Thyroid gland (tissue), 4 donors: ENCODE data around the gene VASP. TPM values are rescaled to one million over a fixed set of nuclear protein-coding genes. Genes with fewer than 3 reads are reported as not detected.

Experiments
- DNase-seq, 2 donors: peaks; one replicate each; pipeline ENCODE4 v3.0.0-alpha.2; 2019
- H3K27ac ChIP-seq, 3 donors: fragments of 200-600 bp; sonication (generic); 1 replicate in 2 of 3; 2 replicates in 1 of 3; pipeline ENCODE4 v1.5.1; 2016 to 2019; ENCODE audit warnings: mild to moderate bottlenecking in 1 of 3, moderate library complexity in 1 of 3
- H3K27me3 ChIP-seq: fragments of 200-600 bp; sonication (generic); one replicate; pipeline ENCODE4 v1.5.1; 2019
- H3K36me3 ChIP-seq, 2 donors: fragments of 200-600 bp; sonication (generic); one replicate each; pipeline ENCODE4 v1.5.1; 2016 to 2019
- H3K4me1 ChIP-seq, 2 donors: fragments of 200-600 bp; sonication (generic); one replicate each; pipeline ENCODE4 v1.5.1; 2017 to 2019
- H3K4me3 ChIP-seq, 3 donors: fragments of 200-600 bp; sonication (generic); replicated peaks in 1 of 3; 1 replicate in 2 of 3; 2 replicates in 1 of 3; pipeline ENCODE4 v1.5.1; 2016; ENCODE audit warnings: mild to moderate bottlenecking in 1 of 3
- H3K9me3 ChIP-seq: fragments of 200-600 bp; sonication (generic); one replicate; pipeline ENCODE4 v1.5.1; 2017
- POLR2A ChIP-seq, 2 donors: fragments of 450-650 bp; IDR thresholded peaks; one replicate each; pipeline ENCODE4 v1.6.1; 2017; ENCODE audit warnings: antibody characterized with exemption in 2 of 2, mild to moderate bottlenecking in 2 of 2, moderate library complexity in 1 of 2
- WGBS, 2 donors: methylation state at CpG; one replicate each; pipeline ENCODE4 v1.1.5; 2017; 5-methylcytosine and 5-hydroxymethylcytosine counted together
- intact Hi-C: fragments of 100-400 bp; cut with DNase I; formaldehyde crosslinking; loops from one replicate; pipeline ENCODE4 v1.15.1; 2023
- total RNA-seq, 4 donors: library from RNA; depleted of rRNA; stranded (reverse); fragments of >200 nt; gene quantifications; one replicate each; pipeline ENCODE4 v1.2.3, GENCODE V29; 2016
- TF ChIP-seq, protein P1 (sequence below), 6 experiments: fragments of 200-600 bp in 3 of 6; fragments of 450-650 bp in 3 of 6; sonication (generic) in 3 of 6; IDR thresholded peaks; one replicate each; pipeline ENCODE4 v1.5.1; 2016 to 2019; ENCODE audit warnings: antibody characterized with exemption in 6 of 6, mild to moderate bottlenecking in 2 of 6, inconsistent platforms in 1 of 6, moderate library complexity in 1 of 6

VASP gene
- total RNA-seq, 4 donors from 2014 or later, result 34.3 to 50.8 (median 45.1) TPM

DNA sequence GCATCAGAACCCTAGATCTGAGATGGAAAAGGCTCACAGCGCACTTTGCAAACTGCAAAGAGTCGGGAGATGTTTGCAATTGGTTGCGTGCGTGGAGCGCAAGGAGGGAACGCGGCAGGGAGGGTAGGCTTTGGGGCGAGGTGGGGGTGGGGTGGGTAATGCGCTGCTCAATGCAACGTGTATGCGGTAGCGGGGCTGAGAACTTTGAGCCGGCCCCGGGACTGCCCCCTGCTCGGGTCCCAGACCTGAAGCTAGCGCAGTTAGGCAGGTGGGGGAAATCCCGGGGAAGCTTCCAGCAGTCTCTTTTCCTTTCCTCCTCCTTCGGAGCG, 38.5 kb upstream of the VASP start:
- Histone ChIP-seq H3K27me3 (no peaks in the 10 kb centered on the region), H3K9me3 (no peaks in the 10 kb centered on the region), H3K36me3 (no peaks in the 10 kb centered on the region), H3K4me3 (peak overlapping the region; percentile 28 to 53 (median 34)), H3K27ac (peak overlapping the region; percentile 94 to 98 (median 95)), H3K4me1 (peaks cover 18 to 36% of the 10 kb centered on the region in 2 donors)
- intact Hi-C loops, result no loop called here
- no peak for TF ChIP-seq POLR2A (IDR thresholded peaks at IDR 0.05)
- TF ChIP-seq, protein P1, sequence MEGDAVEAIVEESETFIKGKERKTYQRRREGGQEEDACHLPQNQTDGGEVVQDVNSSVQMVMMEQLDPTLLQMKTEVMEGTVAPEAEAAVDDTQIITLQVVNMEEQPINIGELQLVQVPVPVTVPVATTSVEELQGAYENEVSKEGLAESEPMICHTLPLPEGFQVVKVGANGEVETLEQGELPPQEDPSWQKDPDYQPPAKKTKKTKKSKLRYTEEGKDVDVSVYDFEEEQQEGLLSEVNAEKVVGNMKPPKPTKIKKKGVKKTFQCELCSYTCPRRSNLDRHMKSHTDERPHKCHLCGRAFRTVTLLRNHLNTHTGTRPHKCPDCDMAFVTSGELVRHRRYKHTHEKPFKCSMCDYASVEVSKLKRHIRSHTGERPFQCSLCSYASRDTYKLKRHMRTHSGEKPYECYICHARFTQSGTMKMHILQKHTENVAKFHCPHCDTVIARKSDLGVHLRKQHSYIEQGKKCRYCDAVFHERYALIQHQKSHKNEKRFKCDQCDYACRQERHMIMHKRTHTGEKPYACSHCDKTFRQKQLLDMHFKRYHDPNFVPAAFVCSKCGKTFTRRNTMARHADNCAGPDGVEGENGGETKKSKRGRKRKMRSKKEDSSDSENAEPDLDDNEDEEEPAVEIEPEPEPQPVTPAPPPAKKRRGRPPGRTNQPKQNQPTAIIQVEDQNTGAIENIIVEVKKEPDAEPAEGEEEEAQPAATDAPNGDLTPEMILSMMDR (IDR thresholded peaks at IDR 0.05), result no peak
- WGBS, 2 donors, result 1% methylated on average over 9 to 16 of the region's 19 CpGs
- DNase-seq, result no peak

GRCh38 chr19:45469132-45469944, 37.9 kb upstream of the VASP start:
- DNase-seq, result peak; percentile 95

GRCh38 chr19:45469945-45470761, 37.1 kb upstream of the VASP start:
- H3K4me3 ChIP-seq, result peak overlapping the region in 2 of 3 donors; percentile 23 to 53
- 42 to 43% methylated on average over 33 of the region's 33 CpGs for WGBS, 2 donors
- peaks cover 19 to 38% of the 10 kb centered on the region in 2 donors for H3K4me1 ChIP-seq
- TF ChIP-seq POLR2A (IDR thresholded peaks at IDR 0.05), result no peak
- TF ChIP-seq, protein P1 (IDR thresholded peaks at IDR 0.05), result no peak
- intact Hi-C loops, result no loop called here
- H3K36me3 ChIP-seq, result no peaks in the 10 kb centered on the region
- H3K27me3 ChIP-seq, result no peaks in the 10 kb centered on the region
- no peaks in the 10 kb centered on the region for H3K9me3 ChIP-seq
- H3K27ac ChIP-seq, result peak overlapping the region; percentile 94 to 98 (median 95)
- peak; percentile 21 to 33 for DNase-seq

More at GRCh38 chr19:45469132-45469944, 37.9 kb upstream of the VASP start:
- intact Hi-C loops, result no loop called here
- Histone ChIP-seq H3K4me1 (peaks cover 18 to 36% of the 10 kb centered on the region in 2 donors), H3K27me3 (no peaks in the 10 kb centered on the region), H3K27ac (peak overlapping the region; percentile 94 to 98 (median 95)), H3K9me3 (no peaks in the 10 kb centered on the region), H3K4me3 (peak overlapping the region; percentile 34 to 83 (median 53)), H3K36me3 (no peaks in the 10 kb centered on the region)
- TF ChIP-seq POLR2A (IDR thresholded peaks at IDR 0.05), result peak; percentile 30 to 78
- TF ChIP-seq, protein P1 (IDR thresholded peaks at IDR 0.05), result no peak
- WGBS, 2 donors, result 1% methylated on average over 17 to 19 of the region's 66 CpGs

GRCh38 chr19:45470762-45471081, 36.6 kb upstream of the VASP start:
- TF ChIP-seq, protein P1 (IDR thresholded peaks at IDR 0.05), result no peak
- no peak for TF ChIP-seq POLR2A (IDR thresholded peaks at IDR 0.05)
- Histone ChIP-seq H3K4me3 (no peak overlapping the region), H3K27me3 (no peaks in the 10 kb centered on the region), H3K27ac (no peak overlapping the region), H3K36me3 (no peaks in the 10 kb centered on the region), H3K4me1 (peaks cover 23 to 43% of the 10 kb centered on the region in 2 donors), H3K9me3 (no peaks in the 10 kb centered on the region)
- DNase-seq, result no peak
- intact Hi-C loops, result no loop called here
- 91% methylated on average over 15 of the region's 15 CpGs for WGBS, 2 donors
